ENCODE results near the gene CYYR1.

Gene CYYR1

GRCh38 chr21:26441149-26441548, 131.9 kb downstream of the CYYR1 start:
- H3K4me2 ChIP-seq, result no peak overlapping the region
- H3K9me3 ChIP-seq (replicated peaks in 1 of 11), result peaks cover 0 to 14% (median 10%) of the 10 kb centered on the region in 11 experiments; a peak in 13 of 22 replicates
- H3K9ac ChIP-seq, result no peak overlapping the region
- no peak overlapping the region; a peak in 1 of 22 replicates for H3K27ac ChIP-seq
- H3K4me1 ChIP-seq, result peaks cover 5 to 15% (median 7%) of the 10 kb centered on the region in 10 experiments; a peak in 13 of 20 replicates
- no peak for TF ChIP-seq Cebpa-rat (IDR thresholded peaks at IDR 0.05)
- H4K20me1 ChIP-seq, result no peaks in the 10 kb centered on the region
- H3K4me3 ChIP-seq, result no peak overlapping the region
- no peaks in the 10 kb centered on the region for H3K36me3 ChIP-seq
- no peaks in the 10 kb centered on the region for H3K27me3 ChIP-seq

- no peak overlapping the region for H3K27ac ChIP-seq
- H3K4me1 ChIP-seq, result peaks cover 5 to 15% (median 7%) of the 10 kb centered on the region in 10 experiments; a peak in 13 of 20 replicates
- peaks cover 0 to 14% (median 10%) of the 10 kb centered on the region in 11 experiments; a peak in 13 of 22 replicates for H3K9me3 ChIP-seq (replicated peaks in 1 of 11)
- H4K20me1 ChIP-seq, result no peaks in the 10 kb centered on the region
- no peak overlapping the region for H3K4me3 ChIP-seq
- no peaks in the 10 kb centered on the region for H3K27me3 ChIP-seq
- H3K4me2 ChIP-seq, result no peak overlapping the region
- no peak for TF ChIP-seq Cebpa-rat (IDR thresholded peaks at IDR 0.05)
- H3K9ac ChIP-seq, result no peak overlapping the region
- no peaks in the 10 kb centered on the region for H3K36me3 ChIP-seq
These were observed 134.1 kb downstream of the CYYR1 start for GRCh38 chr21:26438976-26439375.

GRCh38 chr21:26437326-26438009, 135.6 kb downstream of the CYYR1 start:
- no peak overlapping the region for H3K4me3 ChIP-seq
- TF ChIP-seq Cebpa-rat (IDR thresholded peaks at IDR 0.05), result no peak
- H3K9me3 ChIP-seq (replicated peaks in 1 of 11), result peaks cover 0 to 14% (median 10%) of the 10 kb centered on the region in 11 experiments; a peak in 13 of 22 replicates
- H3K27ac ChIP-seq, result peak overlapping the region in 1 of 11 experiments; percentile 10; a peak in 1 of 22 replicates
- H3K4me2 ChIP-seq, result peak overlapping the region in 8 of 11 experiments; percentile 1 to 56 (median 14); a peak in 8 of 22 replicates
- no peaks in the 10 kb centered on the region for H3K36me3 ChIP-seq
- H4K20me1 ChIP-seq, result no peaks in the 10 kb centered on the region
- no peaks in the 10 kb centered on the region for H3K27me3 ChIP-seq
- H3K4me1 ChIP-seq, result peaks cover 5 to 15% (median 7%) of the 10 kb centered on the region in 10 experiments; a peak in 13 of 20 replicates
- no peak overlapping the region for H3K9ac ChIP-seq

GRCh38 chr21:26433386-26433785, 139.7 kb downstream of the CYYR1 start:
- no peak overlapping the region for H3K4me3 ChIP-seq
- H3K4me2 ChIP-seq, result no peak overlapping the region
- H3K27me3 ChIP-seq, result no peaks in the 10 kb centered on the region
- no peak overlapping the region for H3K9ac ChIP-seq
- no peak for TF ChIP-seq Cebpa-rat (IDR thresholded peaks at IDR 0.05)
- H3K27ac ChIP-seq, result no peak overlapping the region
- H3K4me1 ChIP-seq, result peaks cover 5 to 15% (median 7%) of the 10 kb centered on the region in 10 experiments; a peak in 13 of 20 replicates
- H3K9me3 ChIP-seq (replicated peaks in 1 of 11), result no peaks in the 10 kb centered on the region
- no peaks in the 10 kb centered on the region for H4K20me1 ChIP-seq
- H3K36me3 ChIP-seq, result no peaks in the 10 kb centered on the region

GRCh38 chr21:26432410-26432809, 140.7 kb downstream of the CYYR1 start:
- Histone ChIP-seq H3K4me1 (peaks cover 2 to 7% (median 3%) of the 10 kb centered on the region in 10 experiments; a peak in 12 of 20 replicates), H3K4me3 (no peak overlapping the region), H4K20me1 (no peaks in the 10 kb centered on the region), H3K36me3 (no peaks in the 10 kb centered on the region), H3K4me2 (no peak overlapping the region), H3K9me3 (replicated peaks in 1 of 11) (no peaks in the 10 kb centered on the region), H3K27ac (no peak overlapping the region), H3K9ac (no peak overlapping the region), H3K27me3 (no peaks in the 10 kb centered on the region)
- TF ChIP-seq Cebpa-rat (IDR thresholded peaks at IDR 0.05), result no peak

GRCh38 chr21:26425576-26425975, 147.5 kb downstream of the CYYR1 start:
- H3K9ac ChIP-seq, result no peak overlapping the region
- no peaks in the 10 kb centered on the region for H4K20me1 ChIP-seq
- no peaks in the 10 kb centered on the region for H3K36me3 ChIP-seq
- no peak overlapping the region for H3K4me2 ChIP-seq
- TF ChIP-seq Cebpa-rat (IDR thresholded peaks at IDR 0.05), result no peak
- H3K27ac ChIP-seq, result no peak overlapping the region
- H3K4me3 ChIP-seq, result no peak overlapping the region
- H3K4me1 ChIP-seq, result no peaks in the 10 kb centered on the region
- no peaks in the 10 kb centered on the region for H3K9me3 ChIP-seq (replicated peaks in 1 of 11)
- H3K27me3 ChIP-seq, result no peaks in the 10 kb centered on the region

GRCh38 chr21:26423511-26423910, 149.6 kb downstream of the CYYR1 start:
- no peak for TF ChIP-seq Cebpa-rat (IDR thresholded peaks at IDR 0.05)
- Histone ChIP-seq H3K27ac (no peak overlapping the region), H3K4me2 (no peak overlapping the region), H3K36me3 (no peaks in the 10 kb centered on the region), H3K27me3 (no peaks in the 10 kb centered on the region), H3K4me1 (no peaks in the 10 kb centered on the region), H4K20me1 (no peaks in the 10 kb centered on the region), H3K9ac (no peak overlapping the region), H3K4me3 (no peak overlapping the region), H3K9me3 (replicated peaks in 1 of 11) (peaks cover 0 to 10% (median 8%) of the 10 kb centered on the region in 11 experiments; a peak in 8 of 22 replicates)

- Histone ChIP-seq H3K36me3 (no peaks in the 10 kb centered on the region), H3K4me2 (no peak overlapping the region), H3K9me3 (replicated peaks in 1 of 11) (peaks cover 0 to 10% (median 8%) of the 10 kb centered on the region in 11 experiments; a peak in 8 of 22 replicates), H4K20me1 (no peaks in the 10 kb centered on the region), H3K9ac (no peak overlapping the region), H3K27ac (no peak overlapping the region), H3K4me3 (no peak overlapping the region), H3K4me1 (no peaks in the 10 kb centered on the region), H3K27me3 (no peaks in the 10 kb centered on the region)
- TF ChIP-seq Cebpa-rat (IDR thresholded peaks at IDR 0.05), result no peak
These were observed 150.4 kb downstream of the CYYR1 start for GRCh38 chr21:26422706-26423105.

GRCh38 chr21:26422138-26422537, 150.9 kb downstream of the CYYR1 start:
- Histone ChIP-seq H3K4me2 (no peak overlapping the region), H3K4me3 (no peak overlapping the region), H4K20me1 (no peaks in the 10 kb centered on the region), H3K27ac (no peak overlapping the region), H3K9me3 (replicated peaks in 1 of 11) (peaks cover 0 to 10% (median 8%) of the 10 kb centered on the region in 11 experiments; a peak in 8 of 22 replicates), H3K9ac (no peak overlapping the region), H3K36me3 (no peaks in the 10 kb centered on the region), H3K27me3 (no peaks in the 10 kb centered on the region), H3K4me1 (no peaks in the 10 kb centered on the region)
- TF ChIP-seq Cebpa-rat (IDR thresholded peaks at IDR 0.05), result no peak

GRCh38 chr21:26421724-26422123, 151.4 kb downstream of the CYYR1 start:
- Histone ChIP-seq H4K20me1 (no peaks in the 10 kb centered on the region), H3K27ac (no peak overlapping the region), H3K36me3 (no peaks in the 10 kb centered on the region), H3K27me3 (no peaks in the 10 kb centered on the region), H3K4me1 (no peaks in the 10 kb centered on the region), H3K9me3 (replicated peaks in 1 of 11) (peaks cover 0 to 10% (median 8%) of the 10 kb centered on the region in 11 experiments; a peak in 8 of 22 replicates), H3K4me3 (no peak overlapping the region), H3K4me2 (no peak overlapping the region), H3K9ac (no peak overlapping the region)
- TF ChIP-seq Cebpa-rat (IDR thresholded peaks at IDR 0.05), result no peak
